K562 (cell line): ENCODE data around the gene GMDS.

Experiments used
- CHD4 ChIP-seq: fragments of 200-600 bp; sonication (generic); IDR thresholded peaks from 3 replicates; pipeline ENCODE4 v1.6.1; 2012; ENCODE audit warnings: low read depth, mild to moderate bottlenecking, mixed read lengths, low read length, inconsistent platforms; ENCODE audit not compliant: insufficient read depth, insufficient replicate concordance, poor library complexity, severe bottlenecking
- EP400 ChIP-seq: fragments of 450-650 bp; IDR thresholded peaks from 2 replicates; pipeline ENCODE4 v1.6.1; 2017; ENCODE audit warnings: antibody characterized with exemption, mild to moderate bottlenecking, moderate library complexity
- EZH2 ChIP-seq: IDR thresholded peaks from 2 replicates; pipeline ENCODE4 v1.6.1; 2012; ENCODE audit warnings: low read depth, mild to moderate bottlenecking, inconsistent platforms, low read length, borderline replicate concordance
- GTF2F1 ChIP-seq: IDR thresholded peaks from 2 replicates; pipeline ENCODE4 v1.6.1; 2011; ENCODE audit warnings: low read depth, low read length, improper control_type of control experiment
- JUNB ChIP-seq: fragments of 450-650 bp; formaldehyde crosslinking; conservative IDR thresholded peaks from 2 replicates; pipeline ENCODE4 v1.4.0; 2020; ENCODE audit warnings: mild to moderate bottlenecking
- KLF1 ChIP-seq: fragments of 450-650 bp; IDR thresholded peaks from 2 replicates; pipeline ENCODE4 v1.6.1; 2016; ENCODE audit warnings: missing genetic modification characterization, missing compliant biosample characterization
- MXI1 ChIP-seq: IDR thresholded peaks from 2 replicates; pipeline ENCODE4 v1.6.1; 2011; ENCODE audit warnings: low read depth, mild to moderate bottlenecking, improper control_type of control experiment, low read length
- PURB ChIP-seq: sonication (generic); formaldehyde crosslinking; IDR thresholded peaks from 2 replicates; pipeline ENCODE4 v1.9.0; 2021; ENCODE audit warnings: low read depth, mild to moderate bottlenecking, missing genetic modification reagents
- SP1 ChIP-seq: sonication (generic); formaldehyde crosslinking; IDR thresholded peaks from 2 replicates; pipeline ENCODE4 v1.8.1; 2022; ENCODE audit warnings: mild to moderate bottlenecking, missing genetic modification reagents
- STAG1 ChIP-seq: sonication (generic); formaldehyde crosslinking; IDR thresholded peaks from 2 replicates; pipeline ENCODE4 v1.5.0; 2020; ENCODE audit warnings: missing genetic modification reagents, borderline replicate concordance
- THRA ChIP-seq: fragments of 450-650 bp; IDR thresholded peaks from 2 replicates; pipeline ENCODE4 v1.6.1; 2017; ENCODE audit warnings: mild to moderate bottlenecking, moderate library complexity
- ZNF274 ChIP-seq: IDR thresholded peaks from 2 replicates; pipeline ENCODE4 v1.6.1; 2011; ENCODE audit warnings: low read depth, mild to moderate bottlenecking, low read length, moderate library complexity, borderline replicate concordance
- ZNF324 ChIP-seq: fragments of 250-450 bp; sonication (Bioruptor Pico); IDR thresholded peaks from 2 replicates; pipeline ENCODE4 v1.4.0; 2020; ENCODE audit warnings: mild to moderate bottlenecking
- TF ChIP-seq, protein P1 (sequence below): fragments of 250-450 bp; sonication (Bioruptor Pico); IDR thresholded peaks from 2 replicates; pipeline ENCODE4 v1.8.0; 2021; ENCODE audit warnings: mild to moderate bottlenecking, moderate library complexity

GRCh38 chr6:1749041-1749440 is 496.4 kb downstream of the GMDS start:
- TF ChIP-seq EZH2 = no peak
- no peak for TF ChIP-seq JUNB (CRISPR knock-in tag)
- no peak for TF ChIP-seq EP400
- no peak for TF ChIP-seq PURB
- no peak for TF ChIP-seq THRA
- TF ChIP-seq, protein P1, sequence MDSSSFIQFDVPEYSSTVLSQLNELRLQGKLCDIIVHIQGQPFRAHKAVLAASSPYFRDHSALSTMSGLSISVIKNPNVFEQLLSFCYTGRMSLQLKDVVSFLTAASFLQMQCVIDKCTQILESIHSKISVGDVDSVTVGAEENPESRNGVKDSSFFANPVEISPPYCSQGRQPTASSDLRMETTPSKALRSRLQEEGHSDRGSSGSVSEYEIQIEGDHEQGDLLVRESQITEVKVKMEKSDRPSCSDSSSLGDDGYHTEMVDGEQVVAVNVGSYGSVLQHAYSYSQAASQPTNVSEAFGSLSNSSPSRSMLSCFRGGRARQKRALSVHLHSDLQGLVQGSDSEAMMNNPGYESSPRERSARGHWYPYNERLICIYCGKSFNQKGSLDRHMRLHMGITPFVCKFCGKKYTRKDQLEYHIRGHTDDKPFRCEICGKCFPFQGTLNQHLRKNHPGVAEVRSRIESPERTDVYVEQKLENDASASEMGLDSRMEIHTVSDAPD (CRISPR knock-in tag) = no peak
- TF ChIP-seq KLF1 = no peak
- TF ChIP-seq STAG1 (CRISPR knock-in tag) = no peak
- no peak for TF ChIP-seq CHD4
- TF ChIP-seq ZNF274 = no peak
- no peak for TF ChIP-seq ZNF324 (CRISPR knock-in tag)
- TF ChIP-seq GTF2F1 = no peak
- TF ChIP-seq SP1 (CRISPR knock-in tag) = no peak
- TF ChIP-seq MXI1 = no peak
